ENCODE data around the gene TRIM14.
"Not testable (repeated sequence)": the region's sequence is repeated elsewhere in the genome, so short reads cannot be mapped to it uniquely, and the experiment has no call there.

TRIM14 gene

DNA sequence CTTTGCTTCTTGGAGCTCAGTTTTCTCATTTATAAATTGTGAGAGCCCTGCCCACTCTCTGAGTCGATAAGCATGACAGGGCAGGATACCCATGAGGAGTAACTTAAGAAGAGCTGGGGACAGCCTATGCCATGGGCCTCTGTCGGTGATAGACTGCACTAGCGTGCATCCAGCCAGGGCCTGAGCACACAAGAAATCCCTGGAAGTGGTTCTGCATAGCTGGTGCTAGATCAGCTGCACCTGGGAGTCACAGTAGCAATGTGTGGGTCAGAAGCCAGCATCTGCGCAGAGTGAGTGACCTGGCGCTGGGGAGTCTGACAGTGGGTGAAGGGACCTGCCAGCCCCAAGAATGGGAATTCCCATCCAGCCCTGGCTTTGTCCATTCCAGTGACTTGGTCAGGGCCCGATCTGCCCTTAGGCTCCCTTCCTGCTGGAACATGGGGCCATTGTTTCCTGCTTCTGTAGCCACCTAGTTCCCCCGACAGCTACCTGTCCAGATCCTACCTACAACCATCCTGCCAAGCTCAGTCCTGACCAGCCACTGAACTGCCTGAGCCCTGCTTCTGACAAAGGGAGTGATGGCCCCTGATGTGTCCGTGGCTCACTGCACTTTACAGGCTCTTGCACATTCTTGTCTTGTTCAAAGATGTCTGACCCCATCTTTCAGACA lies 98.4 kb downstream of the TRIM14 start:
- no peak overlapping the region for H3K9ac ChIP-seq (ENCODE audit: low read depth in 1 of 2, low read length in 2 of 2)
- no peaks in the 10 kb centered on the region for H3K9me3 ChIP-seq (ENCODE audit: control insufficient read depth in 1 of 2, low read length in 2 of 2)
- no peak overlapping the region for H3K27ac ChIP-seq (ENCODE audit: low read depth, low read length)
- H3K27me3 ChIP-seq (ENCODE audit: control insufficient read depth in 1 of 2, insufficient read depth in 2 of 2, low read length in 2 of 2) = no peaks in the 10 kb centered on the region
- H3K4me3 ChIP-seq (ENCODE audit: low read depth in 1 of 2, low read length in 2 of 2) = no peak overlapping the region
- H3K36me3 ChIP-seq (ENCODE audit: control insufficient read depth in 1 of 2, insufficient read depth in 2 of 2, low read length in 2 of 2) = peaks cover 13 to 48% of the 10 kb centered on the region in 2 donors
- peaks cover 3 to 8% of the 10 kb centered on the region in 2 donors for H3K4me1 ChIP-seq (ENCODE audit: control insufficient read depth in 1 of 2, insufficient read depth in 2 of 2, low read length in 2 of 2)

DNA sequence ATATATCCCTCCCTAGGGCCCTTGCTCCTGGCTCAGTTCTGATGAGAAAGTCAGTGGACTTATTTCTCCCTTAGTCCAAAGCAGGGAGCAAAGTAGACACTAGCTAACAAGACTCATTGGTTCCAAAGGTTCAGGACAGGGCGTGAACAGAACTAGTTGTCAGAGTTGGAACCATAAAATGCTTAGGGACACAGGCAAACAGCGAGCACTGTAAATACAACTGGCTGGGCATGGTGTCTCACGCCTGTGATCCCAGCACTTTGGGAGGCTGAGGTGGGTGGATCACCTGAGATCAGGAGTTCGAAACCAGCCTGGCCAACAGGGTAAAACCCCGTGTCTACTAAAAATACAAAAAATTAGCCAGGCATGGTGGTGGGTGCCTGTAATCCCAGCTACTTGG lies 99.2 kb downstream of the TRIM14 start:
- H3K9ac ChIP-seq (ENCODE audit: low read depth in 1 of 2, low read length in 2 of 2); H3K4me3 ChIP-seq (ENCODE audit: low read depth in 1 of 2, low read length in 2 of 2); H3K4me1 ChIP-seq (ENCODE audit: control insufficient read depth in 1 of 2, insufficient read depth in 2 of 2, low read length in 2 of 2); H3K9me3 ChIP-seq (ENCODE audit: control insufficient read depth in 1 of 2, low read length in 2 of 2); H3K27me3 ChIP-seq (ENCODE audit: control insufficient read depth in 1 of 2, insufficient read depth in 2 of 2, low read length in 2 of 2): not testable (repeated sequence)
- H3K36me3 ChIP-seq (ENCODE audit: control insufficient read depth in 1 of 2, insufficient read depth in 2 of 2, low read length in 2 of 2) = peaks cover 18 to 56% of the 10 kb centered on the region in 2 donors
- H3K27ac ChIP-seq (ENCODE audit: low read depth, low read length) = peak overlapping the region; percentile 53
